Embryonic facial prominence (tissue), 1 donor: ENCODE measurements around the gene FYB1.

Source experiments
- DNase-seq: peaks from one replicate; pipeline ENCODE4 v3.0.0-alpha.2; 2016; ENCODE audit errors: extremely low spot score

Gene FYB1

DNA sequence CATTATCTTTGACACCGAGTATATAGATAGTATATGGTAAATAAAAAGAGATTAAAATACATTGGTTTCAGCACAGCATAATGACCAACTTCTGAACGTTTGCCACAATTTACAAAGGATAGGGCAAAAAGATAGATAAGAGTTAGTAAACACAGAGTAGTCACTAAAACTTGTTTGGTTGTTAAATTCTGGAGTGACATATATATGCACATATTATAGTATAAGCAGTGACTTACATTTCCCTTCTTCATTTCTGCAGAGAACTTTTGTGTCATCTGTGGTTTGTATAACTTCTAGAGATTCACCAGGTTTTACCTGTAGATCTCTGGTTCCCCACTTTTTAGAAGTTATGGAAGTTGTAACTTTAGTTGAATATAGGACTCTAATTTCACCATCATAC is 100.7 kb downstream of the FYB1 start:
- DNase-seq: no peak

DNA sequence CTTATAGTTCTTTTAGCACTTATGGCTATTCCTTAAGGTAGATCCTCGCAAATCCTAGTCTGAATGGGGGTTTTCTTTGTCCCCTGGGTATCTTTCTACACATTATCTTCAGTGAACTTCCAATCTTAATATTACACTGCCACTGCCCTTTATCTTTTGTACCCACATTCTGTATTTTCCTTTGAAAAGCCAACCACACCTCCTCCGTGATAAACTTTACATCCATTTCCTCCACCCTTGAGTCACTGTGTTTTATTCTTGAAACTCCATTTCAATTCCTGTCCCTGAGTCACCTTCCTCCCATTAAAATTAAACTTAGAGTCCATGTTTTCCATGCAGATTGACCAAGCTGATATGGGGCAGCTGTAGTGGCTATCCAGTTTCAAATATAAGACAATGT is 102.0 kb downstream of the FYB1 start:
- DNase-seq: no peak

- DNase-seq: no peak
These were observed 102.8 kb downstream of the FYB1 start for GRCh38 chr5:39116344-39117170.

GRCh38 chr5:39115644-39116343 is 103.6 kb downstream of the FYB1 start:
- DNase-seq: no peak

DNA sequence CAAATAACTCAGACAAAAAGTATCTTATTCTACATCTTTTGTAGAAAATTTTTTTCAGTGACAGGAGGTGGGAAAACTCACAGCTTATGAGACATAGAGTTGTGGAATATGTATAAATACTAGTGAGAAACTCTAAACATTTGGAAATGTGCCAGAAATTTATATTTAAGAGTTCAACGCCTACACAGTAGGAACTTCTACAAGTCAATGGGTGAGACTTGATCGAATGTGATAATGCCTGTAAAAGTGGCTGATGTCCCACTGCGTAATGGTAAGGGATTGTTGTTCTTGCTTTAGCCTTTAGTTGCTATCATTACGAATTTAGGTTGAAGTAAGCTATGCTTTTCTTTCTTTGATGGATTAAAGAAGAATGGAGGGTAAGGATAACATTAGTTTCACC is 105.2 kb downstream of the FYB1 start:
- no peak for DNase-seq

DNA sequence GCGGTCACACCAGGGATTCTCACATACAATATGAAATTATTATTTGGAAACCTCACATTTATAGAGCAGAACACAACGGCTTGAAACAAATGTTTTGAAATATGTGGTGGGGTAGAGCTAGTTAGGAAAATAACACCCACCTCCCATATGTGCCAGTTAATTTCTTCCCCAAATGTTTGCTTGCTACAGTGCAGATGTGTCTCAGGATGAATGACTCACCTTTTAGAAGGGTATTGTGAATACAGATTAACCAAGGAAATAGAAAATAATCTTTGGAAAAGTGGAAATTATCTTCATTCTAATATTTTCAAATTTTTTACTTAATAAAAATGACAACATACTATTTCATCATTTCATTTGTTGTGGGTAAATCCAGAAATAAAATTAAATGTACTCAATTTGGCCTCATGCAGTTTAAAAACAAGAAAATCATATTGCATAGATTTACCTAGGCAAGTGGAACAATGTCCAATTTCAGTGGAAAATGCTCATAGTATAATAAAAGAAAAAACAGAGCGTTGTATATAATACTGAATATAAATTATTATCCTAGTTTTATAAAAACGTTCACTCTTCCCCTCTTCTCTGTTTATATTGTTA is 105.9 kb downstream of the FYB1 start:
- no peak for DNase-seq

DNA sequence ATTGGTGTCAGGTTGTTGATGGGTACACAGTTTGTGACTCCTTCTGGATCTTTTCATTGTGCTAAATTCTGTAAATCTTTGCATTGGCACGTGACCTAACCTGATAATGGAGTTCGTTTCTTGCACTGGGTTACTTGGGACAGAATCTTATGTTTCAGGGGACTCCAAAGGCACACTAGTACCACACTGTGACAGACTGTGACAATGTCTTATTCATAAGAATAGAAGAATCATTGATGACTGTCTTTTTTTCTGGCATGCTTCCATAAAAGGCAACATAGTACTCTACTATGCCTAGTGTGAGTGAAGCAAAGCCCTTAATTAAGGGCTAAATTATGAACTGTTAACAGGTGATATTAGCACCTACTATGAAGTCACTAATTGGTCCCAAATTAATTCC is 109.8 kb downstream of the FYB1 start:
- no peak for DNase-seq

DNA sequence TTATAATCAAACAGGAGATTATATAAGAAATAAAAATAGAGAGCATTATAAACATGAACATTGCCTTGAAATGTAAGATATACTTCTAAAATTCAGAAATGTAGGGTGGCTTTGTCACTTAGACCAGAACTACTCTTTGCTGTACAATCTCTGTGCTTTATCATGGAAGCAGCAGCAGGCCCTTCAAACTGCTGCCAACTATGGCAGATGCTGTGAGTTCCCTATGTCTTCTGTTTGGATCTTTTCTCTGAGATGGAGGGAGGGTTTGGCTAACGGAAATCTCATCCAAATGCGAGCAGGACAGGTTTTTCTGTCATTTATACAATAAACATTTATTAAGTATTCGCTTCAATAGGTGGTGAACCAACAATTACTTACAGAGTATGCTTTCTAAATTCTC is 110.4 kb downstream of the FYB1 start:
- no peak for DNase-seq

DNA sequence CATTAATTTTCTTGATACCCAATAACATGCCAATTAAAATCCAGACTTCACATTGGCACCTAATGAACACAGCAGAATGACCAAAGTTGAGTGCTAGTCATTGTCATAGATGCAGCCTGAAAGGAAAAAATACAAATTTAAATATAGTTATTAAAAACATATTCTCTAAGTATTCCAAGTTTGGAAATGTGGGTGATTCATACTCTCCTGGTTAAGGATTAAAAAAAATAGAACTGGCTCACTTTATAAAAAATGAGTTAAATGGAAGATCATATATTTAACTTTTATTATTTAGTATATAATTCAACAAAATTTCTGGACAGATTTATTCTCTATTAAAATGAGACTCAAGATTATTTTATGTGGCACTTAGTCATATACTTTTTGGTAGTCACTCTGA is 112.0 kb downstream of the FYB1 start:
- DNase-seq: no peak

DNA sequence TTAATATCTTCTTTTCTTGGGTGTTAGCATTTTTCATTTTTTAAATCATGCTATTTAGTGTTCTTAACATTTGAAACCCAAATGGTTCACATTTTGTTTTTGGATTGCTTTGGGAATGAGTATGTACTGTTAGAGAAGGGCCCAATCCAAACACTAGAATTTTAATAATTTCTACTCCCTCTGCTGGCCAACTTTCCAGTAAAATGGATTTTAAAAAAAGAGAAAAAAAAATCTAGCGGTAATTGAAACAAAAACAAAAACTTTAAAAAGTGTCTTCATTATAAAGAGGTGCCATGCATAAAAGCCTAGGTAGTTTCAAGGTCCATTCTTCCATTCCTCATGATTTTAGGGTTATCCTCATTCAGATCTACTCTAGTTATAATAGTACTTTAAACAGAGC is 113.0 kb downstream of the FYB1 start:
- no peak for DNase-seq

DNA sequence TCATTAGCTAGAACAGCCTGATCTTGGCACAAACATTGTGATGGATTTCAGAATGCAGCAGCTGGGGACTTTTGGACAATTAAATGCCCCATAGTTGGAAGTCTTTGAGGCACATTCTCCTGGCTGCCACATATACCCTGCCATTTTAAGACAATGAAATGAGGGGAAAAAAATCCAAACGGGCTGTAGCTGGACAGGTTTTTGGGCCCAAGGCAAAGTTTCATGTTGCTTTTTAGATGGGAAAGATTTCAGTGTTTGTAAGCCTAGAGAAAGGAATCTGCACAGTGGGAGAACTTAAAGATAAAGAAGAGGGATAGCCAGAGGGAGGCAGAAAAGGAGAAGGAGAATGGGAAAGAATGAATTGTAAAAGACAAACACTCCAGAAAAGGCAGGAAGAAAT is 115.1 kb downstream of the FYB1 start:
- no peak for DNase-seq

GRCh38 chr5:39102684-39103155 is 116.6 kb downstream of the FYB1 start:
- no peak for DNase-seq

DNA sequence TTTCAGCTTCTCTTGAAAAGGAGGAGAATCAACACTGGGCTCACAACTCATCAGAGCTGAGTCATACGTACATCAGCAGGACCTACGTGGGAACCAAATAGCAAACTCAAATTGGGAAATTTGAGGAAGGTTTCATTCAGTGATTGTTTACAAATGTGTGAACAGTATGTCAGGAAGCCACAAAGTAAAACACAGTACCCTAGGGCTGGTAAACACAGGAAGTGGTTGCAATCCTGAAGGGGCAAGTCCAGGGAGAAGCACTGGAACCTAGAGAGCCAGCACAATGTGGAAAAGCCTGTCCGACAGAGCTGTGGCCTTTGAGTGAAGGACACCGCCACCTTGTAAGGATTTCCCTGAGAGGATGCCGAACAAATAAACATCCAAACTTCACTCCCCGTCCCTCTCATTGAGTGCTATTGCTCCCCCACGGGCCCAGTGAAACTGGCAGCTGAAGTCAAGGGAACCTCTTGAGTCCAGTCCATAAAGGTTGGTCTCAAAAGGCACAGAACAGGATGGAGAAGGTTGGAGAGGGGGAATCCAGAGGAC is 118.4 kb downstream of the FYB1 start:
- no peak for DNase-seq

GRCh38 chr5:39100301-39100850 is 119.0 kb downstream of the FYB1 start:
- no peak for DNase-seq

DNA sequence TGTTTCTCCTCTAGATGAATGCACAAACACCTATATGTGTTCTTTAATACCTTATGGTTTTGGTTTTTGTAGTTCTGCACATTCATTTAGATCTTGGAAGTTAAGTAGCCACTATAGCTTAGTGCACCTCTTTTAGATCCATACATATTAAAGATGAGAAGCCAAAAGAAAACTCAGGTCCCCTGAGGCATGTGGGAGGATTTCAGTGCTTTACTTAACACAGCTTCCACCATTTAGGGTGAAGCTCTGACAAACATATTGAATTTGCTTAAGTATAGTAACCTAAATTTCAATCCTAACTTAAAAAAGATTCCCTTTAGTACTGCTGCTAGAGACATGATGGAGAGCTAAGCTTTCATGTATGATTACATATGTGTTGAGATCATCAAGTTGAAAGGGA is 119.5 kb downstream of the FYB1 start:
- DNase-seq: no peak

DNA sequence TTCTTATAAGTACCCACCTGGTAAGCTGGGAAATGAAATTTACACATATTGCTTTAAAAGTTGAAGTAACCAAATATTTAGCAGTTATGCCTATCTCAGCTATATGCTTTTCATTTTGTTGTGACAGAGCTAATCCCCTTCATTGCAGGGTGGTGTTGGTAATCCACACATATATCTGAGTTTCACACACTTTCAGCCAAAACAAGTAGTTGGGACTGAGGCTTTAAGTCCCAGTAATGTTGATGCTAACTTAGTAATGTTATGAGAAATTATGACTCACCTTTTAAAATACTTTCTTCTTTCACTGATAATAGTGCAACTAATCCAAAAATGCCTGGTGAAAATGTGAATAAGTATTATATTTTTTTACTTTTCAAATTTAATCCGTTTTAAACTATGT is 126.0 kb downstream of the FYB1 start:
- DNase-seq: no peak

- no peak for DNase-seq
These were observed 126.6 kb downstream of the FYB1 start for GRCh38 chr5:39092581-39093351.

- no peak for DNase-seq
These were observed 127.3 kb downstream of the FYB1 start for GRCh38 chr5:39091940-39092580.

- no peak for DNase-seq
These were observed 135.4 kb downstream of the FYB1 start for GRCh38 chr5:39083968-39084367.

DNA sequence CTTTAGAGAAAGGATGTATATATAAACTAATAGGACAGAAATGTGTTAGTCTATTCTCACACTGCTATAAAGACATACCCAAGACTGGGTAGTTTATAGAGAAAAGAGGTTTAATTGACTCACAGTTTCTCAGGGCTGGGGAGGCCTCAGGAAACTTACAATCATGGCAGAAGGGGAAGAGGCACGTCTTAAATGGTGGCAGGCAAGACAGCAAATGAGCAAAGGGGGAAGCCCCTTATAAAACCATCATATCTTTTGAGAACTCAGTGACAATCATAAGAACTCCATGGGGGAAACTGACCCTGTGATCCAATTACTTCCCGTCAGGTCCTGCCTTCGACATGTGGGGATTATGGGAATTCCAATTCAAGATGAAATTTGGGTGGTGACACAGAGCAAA is 136.4 kb downstream of the FYB1 start:
- no peak for DNase-seq

DNA sequence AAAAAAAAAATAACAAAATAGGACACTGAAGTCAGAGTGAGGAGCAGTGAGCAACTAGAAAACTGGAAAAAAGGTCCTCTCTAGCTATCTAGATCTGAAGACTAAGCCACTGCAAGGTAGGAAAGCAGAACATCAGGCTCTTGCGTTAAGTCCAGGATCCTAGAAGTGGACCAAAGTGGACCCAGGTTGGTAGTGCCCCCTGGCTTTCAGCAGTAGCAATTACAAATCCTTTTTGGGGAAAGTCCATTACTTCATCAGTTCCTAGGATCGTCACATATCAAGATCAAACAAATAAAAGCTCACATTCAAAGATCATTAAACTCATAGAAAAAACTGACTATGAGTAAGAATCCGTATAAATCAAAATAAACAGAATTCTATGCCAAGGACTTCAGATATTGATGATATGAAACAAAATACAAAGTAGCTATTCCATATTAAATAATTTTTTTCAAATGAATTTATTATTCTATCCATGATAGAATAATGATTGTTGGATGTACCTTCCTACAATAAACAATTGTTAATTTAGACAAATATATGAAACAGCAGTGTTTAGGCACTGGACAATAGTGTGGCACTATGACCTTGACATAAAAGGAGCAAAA is 138.7 kb downstream of the FYB1 start:
- DNase-seq: no peak
